PC-9 (cell line): ENCODE data around the gene PTEN. TPM values are rescaled to one million over a fixed set of nuclear protein-coding genes. Genes with fewer than 3 reads are reported as not detected.

Experiments
- BruUV-seq: library from RNA; stranded (reverse); fragments of 400-500 nt; replicated peaks from 2 replicates; lab custom pipeline; 2021; lab: Mats Ljungman, UMichigan
- CTCF ChIA-PET: fragments of 300-600 bp; sonication (Branson Sonifier 250); formaldehyde crosslinking; loops from one replicate; lab custom pipeline; 2022; ENCODE audit warnings: antibody characterized with exemption; lab: Charles Lee
- POLR2A ChIA-PET: fragments of 300-600 bp; sonication (Branson Sonifier 250); formaldehyde crosslinking; loops from one replicate; lab custom pipeline; 2022; ENCODE audit warnings: antibody characterized with exemption; ENCODE audit not compliant: unreplicated experiment; lab: Charles Lee
- DNase-seq, 2 experiments: peaks; one replicate each; pipeline versions ENCODE4 v3.0.0 to v3.0.0-alpha.2; 2015 to 2022; ENCODE audit warnings: mixed read lengths in 1 of 2
- H2AFZ ChIP-seq: fragments of 200-600 bp; sonication (generic); 2 replicates; pipeline ENCODE4 v1.8.1; 2017; ENCODE audit warnings: antibody characterized with exemption
- H3F3A ChIP-seq: fragments of 200-600 bp; sonication (generic); 2 replicates; pipeline ENCODE4 v1.8.1; 2017; ENCODE audit warnings: antibody characterized with exemption, mild to moderate bottlenecking, low read depth; ENCODE audit not compliant: insufficient read depth
- H3K27ac ChIP-seq: fragments of 200-600 bp; sonication (generic); 2 replicates; pipeline ENCODE4 v1.6.1; 2016; ENCODE audit warnings: mixed run types
- H3K27me3 ChIP-seq: fragments of 200-600 bp; sonication (generic); 2 replicates; pipeline ENCODE4 v1.6.1; 2016; ENCODE audit warnings: low read depth, mixed run types; ENCODE audit not compliant: insufficient read depth
- H3K36me3 ChIP-seq: fragments of 200-600 bp; sonication (generic); 2 replicates; pipeline ENCODE4 v1.6.1; 2016; ENCODE audit warnings: low read depth, mixed run types
- H3K4me1 ChIP-seq: fragments of 200-600 bp; sonication (generic); replicated peaks from 2 replicates; pipeline ENCODE4 v1.6.1; 2016; ENCODE audit warnings: mixed run types; ENCODE audit not compliant: insufficient read depth
- H3K4me2 ChIP-seq: fragments of 200-600 bp; sonication (generic); 2 replicates; pipeline ENCODE4 v1.6.1; 2017; ENCODE audit warnings: mixed run types
- H3K4me3 ChIP-seq: fragments of 200-600 bp; sonication (generic); 2 replicates; pipeline ENCODE4 v1.6.1; 2016; ENCODE audit warnings: mixed run types
- H3K79me2 ChIP-seq: fragments of 200-600 bp; sonication (generic); 2 replicates; pipeline ENCODE4 v1.6.1; 2017; ENCODE audit warnings: low read depth, mixed run types
- H3K9me2 ChIP-seq: fragments of 200-600 bp; sonication (generic); 2 replicates; pipeline ENCODE4 v1.8.1; 2017; ENCODE audit warnings: mild to moderate bottlenecking; ENCODE audit not compliant: insufficient read depth
- H3K9me3 ChIP-seq: fragments of 200-600 bp; sonication (generic); 2 replicates; pipeline ENCODE4 v1.8.1; 2016; ENCODE audit warnings: low read depth; ENCODE audit not compliant: insufficient read depth
- H4K20me1 ChIP-seq: fragments of 200-600 bp; sonication (generic); 2 replicates; pipeline ENCODE4 v1.8.1; 2017; ENCODE audit not compliant: insufficient read depth
- CTCF ChIP-seq: fragments of 200-600 bp; sonication (generic); conservative IDR thresholded peaks from 2 replicates; pipeline ENCODE4 v1.6.1; 2017; ENCODE audit warnings: mixed run types, antibody characterized with exemption, mild to moderate bottlenecking, moderate library complexity
- EZH2 ChIP-seq: fragments of 200-600 bp; sonication (generic); IDR thresholded peaks from 2 replicates; pipeline ENCODE4 v1.8.0; 2017; ENCODE audit warnings: antibody characterized with exemption, low read depth
- intact Hi-C: fragments of 100-400 bp; cut with micrococcal nuclease; formaldehyde crosslinking; loops from one replicate; pipeline ENCODE4 v1.10.0; 2022; ENCODE audit not compliant: unreplicated experiment
- total RNA-seq: library from RNA; stranded (reverse); gene quantifications from 2 replicates; pipeline ENCODE4 v1.2.3, GENCODE V29; 2021

The PTEN gene
- total RNA-seq, 1 experiment from 2014 or later: 44.9 TPM

- H3K36me3 ChIP-seq: peaks cover 8% of the 10 kb centered on the region
- peaks cover 24% of the 10 kb centered on the region for H3K4me1 ChIP-seq
- peak overlapping the region; percentile 80 for H3K27ac ChIP-seq
- H3K79me2 ChIP-seq: peaks cover 43% of the 10 kb centered on the region
- peak overlapping the region; percentile 88 for H3K4me2 ChIP-seq
- intact Hi-C loops: loop anchor here (5.0 kb wide), 1 partner anchor 44 kb away; the partner anchor contains the start of genes KLLN and PTEN
- no peaks in the 10 kb centered on the region for H3K9me3 ChIP-seq
- H3F3A ChIP-seq: peaks cover 9% of the 10 kb centered on the region
- peak; percentile 29 to 46 for DNase-seq
- BruUV-seq: TSS peak; percentile 67
- POLR2A ChIA-PET: interaction anchor here (0.6 to 1.0 kb wide), 3 partner anchors 43 to 711 kb away, joined by 5 to 19 read pairs (median 18); no protein-coding TSS in a partner anchor
- no peak for TF ChIP-seq EZH2
- TF ChIP-seq CTCF: no peak
- H2AFZ ChIP-seq: peak overlapping the region; percentile 96
- CTCF ChIA-PET: interaction anchor here (0.5 to 1.5 kb wide), 3 partner anchors 27 to 566 kb away, joined by 3 to 7 read pairs (median 3); no protein-coding TSS in a partner anchor
- peak overlapping the region; percentile 88 for H3K4me3 ChIP-seq
- H4K20me1 ChIP-seq: peaks cover 7% of the 10 kb centered on the region
- H3K27me3 ChIP-seq: no peaks in the 10 kb centered on the region
- H3K9me2 ChIP-seq: no peaks in the 10 kb centered on the region
These were observed 44.7 kb upstream of the PTEN start for GRCh38 chr10:87818505-87819288.

- POLR2A ChIA-PET: interaction anchor here (0.6 to 0.7 kb wide), 3 partner anchors 25 to 710 kb away, joined by 3 to 19 read pairs (median 18); no protein-coding TSS in a partner anchor
- intact Hi-C loops: loop anchor here (5.0 kb wide), 1 partner anchor 43 kb away; the partner anchor contains the start of genes KLLN and PTEN
- Histone ChIP-seq H3K36me3 (peaks cover 4% of the 10 kb centered on the region), H3K4me2 (peak overlapping the region; percentile 88), H2AFZ (peak overlapping the region; percentile 96; the same call in 1 of the 2 replicates), H3F3A (peaks cover 9% of the 10 kb centered on the region), H3K4me1 (peaks cover 24% of the 10 kb centered on the region), H3K79me2 (peaks cover 38% of the 10 kb centered on the region), H4K20me1 (peaks cover 7% of the 10 kb centered on the region), H3K9me3 (no peaks in the 10 kb centered on the region), H3K4me3 (peak overlapping the region; percentile 88), H3K27me3 (no peaks in the 10 kb centered on the region), H3K9me2 (no peaks in the 10 kb centered on the region), H3K27ac (peak overlapping the region; percentile 80)
- TF ChIP-seq EZH2 (no peak), CTCF (no peak)
- no TSS peak for BruUV-seq
- CTCF ChIA-PET: interaction anchor here (0.5 kb wide), 1 partner anchor 566 kb away, joined by 3 read pairs; no protein-coding TSS in a partner anchor
- no peak for DNase-seq
These were observed 44.2 kb upstream of the PTEN start for GRCh38 chr10:87819289-87819585.

- Histone ChIP-seq H4K20me1 (no peaks in the 10 kb centered on the region), H2AFZ (no peak overlapping the region), H3K79me2 (no peaks in the 10 kb centered on the region), H3K9me2 (no peaks in the 10 kb centered on the region), H3F3A (no peaks in the 10 kb centered on the region), H3K27ac (no peak overlapping the region), H3K4me1 (no peaks in the 10 kb centered on the region), H3K27me3 (no peaks in the 10 kb centered on the region), H3K4me3 (no peak overlapping the region), H3K36me3 (no peaks in the 10 kb centered on the region), H3K9me3 (no peaks in the 10 kb centered on the region), H3K4me2 (no peak overlapping the region)
- no peak for TF ChIP-seq CTCF
- TF ChIP-seq EZH2: no peak
- ChIA-PET POLR2A (no interaction called here), CTCF (no interaction called here)
- DNase-seq: no peak
- intact Hi-C loops: no loop called here
- no TSS peak for BruUV-seq
These were observed 36.8 kb upstream of the PTEN start for GRCh38 chr10:87826653-87827052.
